Sigmoid colon (tissue), 7 donors: ENCODE measurements around the gene RETREG1. TPM values are rescaled to one million over a fixed set of nuclear protein-coding genes. Genes with fewer than 3 reads are reported as not detected.
"Not testable (repeated sequence)": the region's sequence is repeated elsewhere in the genome, so short reads cannot be mapped to it uniquely, and the experiment has no call there.

Experiments
- DNase-seq: peaks from one replicate; pipeline ENCODE4 v3.0.0-alpha.2; 2019
- H3K27ac ChIP-seq, 4 donors: fragments of 200-600 bp; sonication (generic); one replicate each; pipeline ENCODE4 v1.5.1; 2016 to 2019; ENCODE audit warnings: mild to moderate bottlenecking in 1 of 4
- H3K27me3 ChIP-seq, 3 donors: fragments of 200-600 bp; sonication (generic); one replicate each; pipeline ENCODE4 v1.5.1; 2019; ENCODE audit warnings: mild to moderate bottlenecking in 1 of 3
- H3K36me3 ChIP-seq, 4 donors: fragments of 200-600 bp; sonication (generic); one replicate each; pipeline ENCODE4 v1.5.1; 2016 to 2019
- H3K4me1 ChIP-seq, 4 donors: fragments of 200-600 bp; sonication (generic); one replicate each; pipeline ENCODE4 v1.5.1; 2017 to 2019
- H3K4me3 ChIP-seq, 4 donors: fragments of 200-600 bp; sonication (generic); one replicate each; pipeline ENCODE4 v1.5.1; 2017 to 2019; ENCODE audit warnings: mild to moderate bottlenecking in 2 of 4, moderate library complexity in 1 of 4
- H3K9me3 ChIP-seq, 4 donors: fragments of 200-600 bp in 3 of 4; sonication (generic) in 3 of 4; one replicate each; pipeline versions ENCODE4 v1.5.1 to v1.6.1; 2013 to 2019
- CTCF ChIP-seq, 4 experiments: fragments of 450-650 bp in 3 of 4; fragments of 200-600 bp in 1 of 4; IDR thresholded peaks; one replicate each; pipeline ENCODE4 v1.5.1; 2016 to 2019; ENCODE audit warnings: antibody characterized with exemption in 4 of 4, mild to moderate bottlenecking in 3 of 4, moderate library complexity in 2 of 4
- EP300 ChIP-seq, 4 donors: sonication (generic); formaldehyde crosslinking; IDR thresholded peaks; one replicate each; pipeline ENCODE4 v1.6.1; 2017; ENCODE audit warnings: antibody characterized with exemption in 4 of 4
- POLR2A ChIP-seq, 2 donors: fragments of 450-650 bp; IDR thresholded peaks; one replicate each; pipeline ENCODE4 v1.6.1; 2016; ENCODE audit warnings: antibody characterized with exemption in 2 of 2, mild to moderate bottlenecking in 2 of 2, moderate library complexity in 2 of 2
- POLR2AphosphoS5 ChIP-seq, 4 donors: sonication (generic); formaldehyde crosslinking; IDR thresholded peaks; one replicate each; pipeline ENCODE4 v1.6.1; 2017; ENCODE audit warnings: antibody characterized with exemption in 4 of 4
- WGBS, 2 donors: extraction: QIAGEN DNeasy Blood & Tissue Kit; methylation state at CpG; one replicate each; pipeline ENCODE4 v1.1.7; 2013; 5-methylcytosine and 5-hydroxymethylcytosine counted together
- intact Hi-C: fragments of 100-400 bp; cut with DNase I; formaldehyde crosslinking; loops from one replicate; pipeline ENCODE4 v1.15.1; 2023
- polyA plus RNA-seq, 3 donors: library from polyadenylated mRNA; stranded (reverse); fragments of 200-250 nt; gene quantifications; one replicate each; pipeline ENCODE4 v1.2.3, GENCODE V29; 2013
- total RNA-seq, 4 donors: library from RNA; depleted of rRNA; stranded (reverse); fragments of >200 nt; gene quantifications; one replicate each; pipeline ENCODE4 v1.1.0, GENCODE V29; 2016
- donor health status: healthy with polysubstance abuse.
- donor health status: Bipolar disorder and iron deficiency.
- donor health status: healthy.

Gene RETREG1
- total and polyA plus RNA-seq, 7 donors, result 10.8 to 21.2 (median 14.6) TPM

- no peak overlapping the region for H3K4me3 ChIP-seq
- no peaks in the 10 kb centered on the region for H3K27me3 ChIP-seq
- DNase-seq, result no peak
- intact Hi-C loops, result no loop called here
- H3K36me3 ChIP-seq, result no peaks in the 10 kb centered on the region
- TF ChIP-seq POLR2A (IDR thresholded peaks at IDR 0.05) (no peak), POLR2AphosphoS5 (IDR thresholded peaks at IDR 0.05) (no peak), EP300 (IDR thresholded peaks at IDR 0.05) (no peak), CTCF (IDR thresholded peaks at IDR 0.05) (no peak)
- H3K4me1 ChIP-seq, result no peaks in the 10 kb centered on the region
- no peak overlapping the region for H3K27ac ChIP-seq
- H3K9me3 ChIP-seq, result no peaks in the 10 kb centered on the region
These were observed 133.4 kb downstream of the RETREG1 start for GRCh38 chr5:16483361-16483760.

GRCh38 chr5:16482891-16483290 is 133.9 kb downstream of the RETREG1 start:
- Histone ChIP-seq H3K27me3 (no peaks in the 10 kb centered on the region), H3K9me3 (no peaks in the 10 kb centered on the region), H3K27ac (no peak overlapping the region), H3K4me1 (no peaks in the 10 kb centered on the region), H3K36me3 (no peaks in the 10 kb centered on the region), H3K4me3 (no peak overlapping the region)
- no peak for TF ChIP-seq POLR2A (IDR thresholded peaks at IDR 0.05)
- no peak for TF ChIP-seq EP300 (IDR thresholded peaks at IDR 0.05)
- no peak for TF ChIP-seq CTCF (IDR thresholded peaks at IDR 0.05)
- no peak for TF ChIP-seq POLR2AphosphoS5 (IDR thresholded peaks at IDR 0.05)
- intact Hi-C loops, result no loop called here
- no peak for DNase-seq
- WGBS, 2 donors, result 23 to 69% methylated on average over 2 of the region's 2 CpGs

- TF ChIP-seq POLR2A (IDR thresholded peaks at IDR 0.05) (no peak), CTCF (IDR thresholded peaks at IDR 0.05) (no peak), POLR2AphosphoS5 (IDR thresholded peaks at IDR 0.05) (no peak), EP300 (IDR thresholded peaks at IDR 0.05) (no peak)
- no peaks in the 10 kb centered on the region for H3K4me1 ChIP-seq
- H3K36me3 ChIP-seq, result no peaks in the 10 kb centered on the region
- H3K27me3 ChIP-seq, result no peaks in the 10 kb centered on the region
- no peak for DNase-seq
- 77 to 88% methylated on average over 6 of the region's 6 CpGs for WGBS, 2 donors
- H3K4me3 ChIP-seq, result no peak overlapping the region
- intact Hi-C loops, result no loop called here
- no peak overlapping the region for H3K27ac ChIP-seq
- no peaks in the 10 kb centered on the region for H3K9me3 ChIP-seq
These were observed 135.8 kb downstream of the RETREG1 start for GRCh38 chr5:16480821-16481538.

GRCh38 chr5:16480144-16480543 is 136.7 kb downstream of the RETREG1 start:
- TF ChIP-seq POLR2A (IDR thresholded peaks at IDR 0.05) (no peak), CTCF (IDR thresholded peaks at IDR 0.05) (no peak), POLR2AphosphoS5 (IDR thresholded peaks at IDR 0.05) (no peak)
- no peak overlapping the region for H3K27ac ChIP-seq
- H3K4me1 ChIP-seq, result no peaks in the 10 kb centered on the region
- intact Hi-C loops, result no loop called here
- H3K9me3 ChIP-seq, result no peaks in the 10 kb centered on the region
- no peaks in the 10 kb centered on the region for H3K36me3 ChIP-seq
- no peak for DNase-seq
- no peak overlapping the region for H3K4me3 ChIP-seq
- no peaks in the 10 kb centered on the region for H3K27me3 ChIP-seq

GRCh38 chr5:16477541-16477940 is 139.3 kb downstream of the RETREG1 start:
- H3K4me1 ChIP-seq, result no peaks in the 10 kb centered on the region
- H3K27ac ChIP-seq, result no peak overlapping the region
- 74 to 77% methylated on average over 3 of the region's 3 CpGs for WGBS, 2 donors
- no peaks in the 10 kb centered on the region for H3K27me3 ChIP-seq
- no peaks in the 10 kb centered on the region for H3K36me3 ChIP-seq
- intact Hi-C loops, result no loop called here
- no peaks in the 10 kb centered on the region for H3K9me3 ChIP-seq
- no peak for TF ChIP-seq CTCF (IDR thresholded peaks at IDR 0.05)
- no peak for TF ChIP-seq POLR2A (IDR thresholded peaks at IDR 0.05)
- TF ChIP-seq EP300 (IDR thresholded peaks at IDR 0.05), result no peak
- no peak for TF ChIP-seq POLR2AphosphoS5 (IDR thresholded peaks at IDR 0.05)
- no peak for DNase-seq
- no peak overlapping the region for H3K4me3 ChIP-seq

- H3K9me3 ChIP-seq, H3K4me3 ChIP-seq, H3K4me1 ChIP-seq, H3K27ac ChIP-seq, H3K27me3 ChIP-seq, H3K36me3 ChIP-seq, intact Hi-C loops, DNase-seq: not testable (repeated sequence)
- 97% methylated on average over 3 of the region's 3 CpGs for WGBS, 2 donors
These were observed 140.4 kb downstream of the RETREG1 start for GRCh38 chr5:16476417-16476816.
